CD4-positive, alpha-beta T cell treated with Interleukin-2 at 100 ng/mL for 4 hours (primary cell): ENCODE measurements around the gene MAML1.

Experiments used
- DNase-seq: peaks from one replicate; pipeline ENCODE4 v3.0.0-alpha.2; 2020; ENCODE audit warnings: low spot score

MAML1 gene

GRCh38 chr5:179806250-179807048 lies 73.8 kb downstream of the MAML1 start, which contains the start of gene MGAT4B:
Gene MGAT4B (minus strand): TSS chr5:179806866. CDS start chr5:179806583, 283 bp downstream.
- peak; percentile 64 for DNase-seq

GRCh38 chr5:179812135-179812825 lies 79.7 kb downstream of the MAML1 start:
- no peak for DNase-seq

GRCh38 chr5:179812997-179813607 lies 80.5 kb downstream of the MAML1 start:
- DNase-seq = no peak

GRCh38 chr5:179814090-179814489 lies 81.5 kb downstream of the MAML1 start:
- DNase-seq = no peak

- no peak for DNase-seq
Observed at GRCh38 chr5:179815491-179816249, 83.0 kb downstream of the MAML1 start.

- DNase-seq = no peak
Observed at GRCh38 chr5:179816401-179816795, 83.8 kb downstream of the MAML1 start.

GRCh38 chr5:179816796-179817469 lies 84.3 kb downstream of the MAML1 start:
- DNase-seq = no peak

- no peak for DNase-seq
Observed at GRCh38 chr5:179817470-179817840, 84.8 kb downstream of the MAML1 start.

GRCh38 chr5:179817890-179818745 lies 85.5 kb downstream of the MAML1 start:
- DNase-seq = no peak

- DNase-seq = peak; percentile 92
Observed at GRCh38 chr5:179818746-179819295, 86.2 kb downstream of the MAML1 start.

GRCh38 chr5:179819296-179820126 lies 86.9 kb downstream of the MAML1 start:
- peak; percentile 43 for DNase-seq

GRCh38 chr5:179820127-179820482 lies 87.5 kb downstream of the MAML1 start:
- DNase-seq = no peak

- peak; percentile 85 for DNase-seq
Observed at GRCh38 chr5:179820483-179821297, 88.1 kb downstream of the MAML1 start, which contains the start of gene SQSTM1. Gene SQSTM1 (plus strand): TSS chr5:179820905. CDS start chr5:179820937, 32 bp downstream.

- DNase-seq = peak; percentile 92
Observed at GRCh38 chr5:179821298-179822058, 88.9 kb downstream of the MAML1 start.

- DNase-seq = no peak
Observed at GRCh38 chr5:179822059-179822432, 89.4 kb downstream of the MAML1 start.

GRCh38 chr5:179822444-179822990 lies 89.9 kb downstream of the MAML1 start:
- DNase-seq = no peak

GRCh38 chr5:179823937-179824744 lies 91.5 kb downstream of the MAML1 start:
- no peak for DNase-seq
